Superior temporal gyrus (tissue), 1 donor: ENCODE results near the gene PHOX2A.
"Not testable (repeated sequence)": the region's sequence is repeated elsewhere in the genome, so short reads cannot be mapped to it uniquely, and the experiment has no call there.

Experiments
- DNase-seq: peaks from one replicate; pipeline ENCODE4 v3.0.0-alpha.2; 2016; ENCODE audit errors: extremely low spot score

Gene PHOX2A

DNA sequence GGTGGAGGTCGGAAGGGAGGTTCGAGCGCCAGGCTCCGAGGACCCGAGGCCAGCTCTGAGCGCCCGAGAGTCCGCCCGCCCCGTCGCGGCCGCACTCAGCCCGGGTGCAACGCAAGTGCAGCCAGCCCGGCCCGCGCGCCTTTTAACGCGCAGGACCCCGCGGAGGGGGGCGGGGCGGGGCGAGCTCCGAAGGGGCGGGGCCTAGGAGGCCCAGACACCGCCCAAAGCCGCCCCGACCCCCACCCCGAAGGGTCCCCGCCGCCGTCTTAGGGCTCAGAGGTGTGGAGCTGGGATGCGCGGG is at the start of gene PHOX2A:
TSS of gene PHOX2A (minus strand) at position 117 of the 301 bp plus-strand sequence. CDS start 172 bp downstream, outside the sequence.
- DNase-seq: no peak

- no peak for DNase-seq
Observed at GRCh38 chr11:72293391-72293790, 49.4 kb upstream of the PHOX2A start.

- no peak for DNase-seq
Observed at GRCh38 chr11:72292106-72292785, 48.3 kb upstream of the PHOX2A start.

- DNase-seq: not testable (repeated sequence)
Observed at GRCh38 chr11:72290741-72291140, 46.8 kb upstream of the PHOX2A start.

DNA sequence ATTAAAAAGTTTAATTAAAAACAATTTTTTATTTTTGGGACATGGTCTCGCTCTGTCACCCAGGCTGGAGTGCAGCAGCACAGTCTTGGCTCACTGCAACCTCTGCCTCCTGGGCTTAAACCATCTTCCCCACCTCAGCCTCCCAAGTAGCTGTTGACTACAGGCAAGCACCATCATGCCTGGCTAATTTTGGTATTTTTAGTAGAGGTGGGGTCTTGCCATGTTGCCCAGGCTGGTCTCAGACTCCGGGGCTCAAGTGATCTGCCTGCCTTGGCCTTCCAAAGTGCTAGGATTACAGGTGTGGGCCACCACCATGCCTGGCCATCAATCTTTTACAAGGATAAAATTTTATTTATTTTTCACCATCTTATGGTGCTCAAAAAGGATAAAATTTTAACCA is 43.3 kb upstream of the PHOX2A start:
- DNase-seq: no peak

GRCh38 chr11:72283947-72284346 is 40.0 kb upstream of the PHOX2A start:
- DNase-seq: no peak

GRCh38 chr11:72280726-72281315 is 36.8 kb upstream of the PHOX2A start:
- DNase-seq: no peak

DNA sequence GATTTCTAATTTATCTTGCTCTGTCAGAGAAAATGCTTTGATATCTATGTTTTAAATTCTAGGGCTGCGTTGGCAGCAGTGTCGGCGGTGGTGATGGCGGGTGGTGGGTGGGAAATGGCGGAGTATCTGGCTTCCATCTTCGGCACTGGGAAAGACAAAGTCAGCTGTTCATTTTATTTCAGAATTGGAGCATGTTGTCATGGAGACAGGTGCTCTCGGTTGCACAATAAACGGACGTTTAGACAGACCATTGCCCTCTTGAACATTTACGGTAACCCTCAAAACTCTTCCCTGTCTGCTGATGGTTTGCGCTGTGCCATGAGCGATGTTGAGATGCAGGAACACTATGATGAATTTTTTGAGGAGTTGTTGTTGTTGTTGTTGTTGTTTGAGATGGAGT is 36.1 kb upstream of the PHOX2A start:
- no peak for DNase-seq

DNA sequence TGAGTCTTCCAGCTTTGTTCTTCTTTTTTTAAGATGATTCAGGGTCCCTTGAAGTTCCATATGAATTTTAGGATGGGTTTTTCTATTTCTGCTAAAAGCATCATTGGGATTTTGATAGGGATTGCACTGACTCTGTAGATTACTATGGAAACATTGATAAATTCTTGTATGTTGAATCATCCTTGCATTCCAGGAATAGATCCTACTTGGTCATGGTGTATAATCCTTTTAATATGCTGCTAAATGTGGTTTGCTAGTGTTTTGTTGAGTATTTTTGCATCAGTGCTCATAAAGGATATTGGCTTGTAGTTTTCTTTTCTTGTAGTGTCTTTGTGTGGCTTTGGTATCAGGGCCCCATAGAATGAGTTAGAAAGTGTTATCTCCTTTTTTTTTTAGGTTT is 34.9 kb upstream of the PHOX2A start:
- DNase-seq: no peak

GRCh38 chr11:72274435-72274834 is 30.5 kb upstream of the PHOX2A start:
- DNase-seq: no peak

DNA sequence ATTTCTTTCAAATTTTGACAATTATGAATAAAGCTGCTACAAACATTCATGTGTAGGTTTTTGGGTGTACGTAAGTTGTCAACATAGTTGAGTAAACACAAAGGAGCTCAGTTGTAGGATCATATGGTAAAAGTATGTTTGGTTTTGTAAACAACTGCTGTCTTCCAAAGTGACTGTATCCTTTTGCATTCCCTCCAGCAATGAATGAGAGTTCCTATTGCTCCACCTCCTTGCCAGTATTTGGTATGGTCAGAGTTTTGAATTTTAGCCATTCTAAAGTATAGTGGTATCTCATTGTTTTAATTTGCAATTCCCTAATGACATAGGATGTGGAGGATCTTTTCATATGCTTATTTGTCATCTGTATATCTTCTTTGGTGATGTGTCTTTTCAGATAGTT is 28.0 kb upstream of the PHOX2A start:
- DNase-seq: no peak

DNA sequence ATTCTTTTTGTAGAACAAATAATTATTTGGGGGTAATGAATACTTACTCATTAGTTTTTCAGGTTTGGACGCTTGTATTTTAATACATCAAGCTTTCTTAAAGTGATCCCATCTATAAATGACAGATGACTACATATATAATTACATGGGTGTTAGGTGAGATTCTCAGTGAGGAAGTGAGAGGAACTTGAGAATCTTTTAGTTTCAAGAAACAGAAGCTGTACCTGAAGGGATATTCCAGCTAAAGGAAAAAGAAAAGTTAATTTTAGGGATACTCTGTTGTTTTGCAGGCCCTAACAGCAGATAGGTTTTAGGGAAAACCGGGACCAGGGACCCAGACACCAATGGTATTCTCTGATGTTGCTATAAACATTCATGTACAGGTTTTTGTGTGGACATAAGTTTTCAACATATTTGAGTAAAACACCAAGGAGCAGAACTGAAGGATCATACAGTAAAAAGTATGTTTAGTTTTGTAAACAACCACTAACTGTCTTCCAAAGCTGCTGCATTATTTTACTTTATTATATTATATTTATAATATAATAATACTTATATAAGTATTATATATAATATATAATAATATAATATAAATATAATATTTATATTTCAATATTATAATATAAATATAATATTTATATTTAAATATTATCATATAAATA is 24.1 kb upstream of the PHOX2A start:
- DNase-seq: no peak

- DNase-seq: not testable (repeated sequence)
Observed at GRCh38 chr11:72266960-72267359, 23.0 kb upstream of the PHOX2A start.

DNA sequence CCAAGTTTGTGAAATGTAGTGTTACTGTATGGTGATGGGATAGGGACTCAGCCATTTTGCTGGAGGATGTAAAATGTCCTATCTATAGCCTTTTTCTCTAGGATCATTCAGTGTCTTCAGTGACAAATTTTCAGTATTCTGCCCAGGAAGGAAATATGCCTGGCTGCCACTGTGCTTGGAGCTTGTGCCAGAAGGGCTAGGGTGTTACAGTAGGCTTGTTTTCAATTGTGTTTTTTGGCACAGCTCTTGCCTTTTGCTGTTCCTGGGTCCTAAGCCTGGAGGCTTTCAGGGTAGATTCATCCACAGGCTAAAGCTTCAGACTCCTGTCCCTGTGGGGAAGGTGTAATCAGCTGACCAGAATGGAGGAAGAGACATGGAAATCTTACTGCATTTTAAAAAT is 22.0 kb upstream of the PHOX2A start:
- DNase-seq: no peak

DNA sequence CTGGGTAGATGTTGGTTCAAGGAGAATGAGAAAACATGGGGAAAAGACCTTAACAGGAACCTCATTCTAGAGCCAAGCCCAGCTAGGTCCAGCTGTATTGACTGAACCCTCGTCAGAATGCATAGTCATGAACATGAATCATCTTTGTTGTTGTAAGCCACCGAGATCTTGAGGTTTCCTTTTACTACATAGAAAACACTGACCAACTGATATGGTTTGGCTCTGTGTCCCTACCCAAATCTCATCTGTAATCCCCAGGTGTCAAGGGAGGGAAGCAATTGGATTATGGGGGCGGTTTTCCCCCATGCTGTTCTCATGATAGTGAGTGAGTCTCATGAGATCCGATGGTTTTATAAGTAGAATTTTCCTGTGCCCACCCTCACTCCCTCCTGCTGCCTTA is 19.4 kb upstream of the PHOX2A start:
- DNase-seq: no peak

DNA sequence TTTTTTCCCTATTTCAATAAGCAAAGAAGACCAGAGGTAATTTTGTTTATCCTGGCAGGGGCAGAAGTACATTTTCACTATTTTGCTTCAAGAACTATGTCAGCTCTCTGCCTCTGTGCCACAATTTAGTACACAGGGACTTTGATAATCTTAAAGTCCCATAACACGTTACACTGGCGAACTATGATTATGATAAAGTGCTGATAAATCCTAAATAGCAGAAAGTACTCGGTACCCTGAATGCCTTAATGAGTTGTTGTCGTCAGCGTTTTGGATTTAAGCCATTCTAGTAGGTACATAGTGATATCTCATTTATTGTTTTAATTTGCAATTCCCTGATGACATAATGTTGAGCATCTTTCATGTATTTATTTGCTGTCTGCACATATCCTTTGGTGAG is 16.6 kb upstream of the PHOX2A start:
- DNase-seq: no peak

- no peak for DNase-seq
Observed at GRCh38 chr11:72259490-72259889, 15.5 kb upstream of the PHOX2A start.

DNA sequence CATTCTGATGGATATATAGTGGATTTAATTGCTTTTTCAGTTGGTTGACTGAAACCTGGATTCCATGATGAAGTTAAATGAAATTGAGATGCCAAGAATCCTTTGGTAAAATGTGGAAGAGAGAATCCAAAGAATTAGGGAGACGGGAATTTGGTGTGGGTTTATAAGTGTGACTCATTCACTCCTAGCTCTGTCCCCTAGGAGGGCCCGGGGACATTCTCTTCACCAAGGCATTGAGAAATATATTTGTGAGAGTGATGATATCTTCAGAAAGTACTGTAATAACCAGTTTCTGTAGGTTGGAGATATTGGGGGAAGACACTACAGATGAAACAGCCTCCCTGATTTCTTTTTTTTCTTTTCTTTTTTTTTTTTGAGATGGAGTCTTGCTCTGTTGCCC is 13.6 kb upstream of the PHOX2A start:
- DNase-seq: no peak

GRCh38 chr11:72254299-72254993 is 10.5 kb upstream of the PHOX2A start:
- no peak for DNase-seq

DNA sequence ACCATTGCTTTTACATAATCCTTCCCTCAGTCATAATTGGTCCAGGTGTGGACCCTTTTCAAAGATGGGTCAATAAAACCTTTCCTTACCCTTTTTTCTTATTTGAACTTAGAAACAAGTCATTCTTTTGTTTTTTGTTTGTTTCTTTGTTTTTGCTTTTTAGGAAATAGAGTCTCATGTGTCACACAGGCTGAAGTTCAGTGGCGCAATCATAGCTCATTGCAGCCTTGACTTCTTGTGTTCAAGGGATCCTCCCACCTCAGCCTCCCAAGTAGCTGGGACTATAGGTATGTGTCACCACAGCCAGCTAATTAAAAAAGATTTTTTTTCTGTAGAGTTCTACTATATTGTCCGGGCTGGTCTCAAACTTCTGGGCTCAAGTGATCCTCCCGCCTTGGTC is 9.4 kb upstream of the PHOX2A start:
- no peak for DNase-seq

DNA sequence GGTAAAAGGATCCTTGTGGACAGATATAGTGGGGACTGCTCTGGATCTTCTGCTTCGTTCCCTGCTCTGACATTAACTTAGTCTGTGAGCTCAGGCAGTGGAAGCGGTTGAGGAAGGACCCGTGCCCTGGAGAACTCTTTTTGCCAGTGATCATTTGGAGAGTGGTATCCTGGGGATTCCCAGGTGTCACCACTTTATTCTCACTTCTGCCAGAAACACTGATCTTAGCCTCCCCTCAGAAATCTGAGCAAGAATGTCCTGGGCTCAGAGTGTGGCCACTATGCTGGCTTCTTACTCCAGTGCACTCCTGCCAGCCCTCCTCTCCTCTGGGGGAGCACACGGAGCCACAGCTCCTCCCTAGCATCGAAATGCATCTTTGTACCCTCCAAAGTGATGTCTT is 7.6 kb upstream of the PHOX2A start:
- DNase-seq: no peak

GRCh38 chr11:72250661-72251464 is 6.9 kb upstream of the PHOX2A start:
- no peak for DNase-seq
